GM13976 (cell line): ENCODE results near the gene RMI2.

Experiments used
- DNase-seq: peaks from one replicate; pipeline ENCODE4 v3.0.0; 2012; ENCODE audit warnings: low spot score
- CTCF ChIP-seq: IDR thresholded peaks from 2 replicates; pipeline ENCODE4 v1.5.1; 2012; ENCODE audit warnings: borderline replicate concordance, mild to moderate bottlenecking; ENCODE audit not compliant: insufficient read depth; ENCODE audit errors: extremely low read depth, missing control alignments, control extremely low read depth
- in situ Hi-C: fragments of 300-500 bp; cut with MboI; formaldehyde crosslinking; loops from one replicate; pipeline ENCODE4 v1.12.0; 2022; ENCODE audit warnings: low sequenced_read_pairs, mixed read lengths, inconsistent platforms; ENCODE audit not compliant: unreplicated experiment

The RMI2 gene

DNA sequence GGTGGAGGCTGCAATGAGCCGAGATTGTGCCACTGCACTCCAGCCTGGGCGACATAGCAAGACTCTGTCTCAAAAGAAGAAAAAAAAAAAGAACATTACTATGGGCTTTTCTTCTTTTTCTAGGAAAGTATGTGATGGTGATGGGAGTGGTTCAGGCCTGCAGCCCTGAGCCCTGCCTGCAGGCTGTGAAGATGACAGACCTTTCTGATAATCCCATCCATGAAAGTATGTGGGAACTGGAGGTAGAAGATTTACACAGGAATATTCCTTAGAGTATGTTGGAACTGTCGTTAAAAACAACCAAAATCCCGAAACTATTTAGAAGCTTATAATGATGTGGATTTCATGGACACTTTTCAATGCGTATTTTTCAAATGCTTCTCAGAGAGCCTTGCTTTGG lies 5.3 kb downstream of the RMI2 start:
- in situ Hi-C loops, result no loop called here
- TF ChIP-seq CTCF, result no peak
- no peak for DNase-seq

GRCh38 chr16:11350921-11351335 lies 5.7 kb downstream of the RMI2 start:
- no peak for TF ChIP-seq CTCF
- in situ Hi-C loops, result no loop called here
- no peak for DNase-seq

- in situ Hi-C loops, result no loop called here
- no peak for TF ChIP-seq CTCF
- DNase-seq, result no peak
Observed at GRCh38 chr16:11353158-11353557, 7.9 kb downstream of the RMI2 start.

DNA sequence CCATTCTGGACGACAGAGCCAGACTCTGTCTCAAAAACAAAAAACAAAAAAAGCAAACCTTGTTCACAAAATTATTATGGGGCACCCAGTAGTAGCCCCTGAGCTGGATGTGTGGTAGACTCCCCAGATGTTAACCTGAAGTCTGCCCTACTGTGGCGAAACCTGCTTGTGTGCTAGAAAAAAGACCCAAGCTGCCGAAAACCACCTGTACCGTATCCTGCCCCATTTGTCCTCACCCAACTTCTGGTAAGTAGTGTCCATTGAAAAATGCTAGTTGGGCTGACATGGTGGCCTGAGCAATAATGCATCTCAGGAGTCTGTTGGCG lies 9.1 kb downstream of the RMI2 start:
- in situ Hi-C loops, result no loop called here
- DNase-seq, result no peak
- TF ChIP-seq CTCF, result no peak

DNA sequence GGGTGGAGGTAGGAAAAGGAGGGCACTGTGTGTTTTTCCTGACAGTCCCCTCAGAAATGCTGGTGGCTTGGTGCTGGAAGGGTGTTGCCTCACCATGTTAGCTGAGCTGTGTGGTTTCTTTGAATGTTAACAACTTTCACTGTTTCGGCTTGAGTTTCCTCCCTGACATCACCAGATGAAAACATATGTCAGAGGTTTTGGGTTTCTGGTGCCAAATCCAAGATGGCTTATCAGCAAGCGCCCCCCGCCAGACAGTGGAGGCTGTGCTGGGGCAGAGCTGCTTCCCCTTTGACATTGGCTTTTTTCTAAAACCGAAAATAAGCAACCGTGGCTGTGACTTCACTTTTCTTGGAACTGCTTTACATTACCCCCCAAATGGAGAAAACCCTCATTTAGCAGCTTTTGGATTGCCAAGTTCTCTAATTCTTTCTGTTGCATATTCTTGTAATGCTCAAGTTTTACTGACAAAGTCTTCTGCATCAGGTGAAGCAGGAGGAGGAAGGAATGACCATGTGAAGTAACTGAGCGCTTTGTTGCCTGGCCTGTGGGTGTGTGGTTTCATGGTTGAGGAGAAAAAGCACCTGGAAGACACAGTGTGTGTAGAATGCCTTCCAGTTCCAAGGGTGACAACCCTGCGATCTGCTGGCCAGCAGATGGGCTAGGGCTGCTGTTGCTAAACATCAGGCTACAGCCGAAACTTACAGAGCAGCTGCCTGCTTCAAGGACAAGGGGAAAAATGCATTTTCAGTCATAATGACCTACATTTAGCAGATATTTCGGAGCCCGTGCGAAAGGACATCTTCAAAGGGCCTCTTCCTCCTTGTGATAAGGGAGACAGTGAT lies 9.7 kb downstream of the RMI2 start:
- in situ Hi-C loops, result no loop called here
- DNase-seq, result peak; percentile 74
- TF ChIP-seq CTCF, result peak; percentile 9

GRCh38 chr16:11355862-11356261 lies 10.6 kb downstream of the RMI2 start:
- no peak for DNase-seq
- in situ Hi-C loops, result no loop called here
- TF ChIP-seq CTCF, result no peak
